GM18868 (cell line): ENCODE data around the gene USF2.
"Not testable (repeated sequence)": the region's sequence is repeated elsewhere in the genome, so short reads cannot be mapped to it uniquely, and the experiment has no call there.

Experiments
- ATAC-seq: cut with Tn5 transposase; IDR thresholded peaks from one replicate; pipeline ENCODE4 v1.9.1; 2021; ENCODE audit warnings: mild to moderate bottlenecking, moderate library complexity; ENCODE audit not compliant: unreplicated experiment

USF2 gene

GRCh38 chr19:35268536-35269437, at the start of gene USF2:
TSS of gene USF2 (plus strand) at chr19:35268962. CDS start at chr19:35269102, 140 bp downstream.
- ATAC-seq = peak; percentile 30

- ATAC-seq = no peak
These were observed 49.8 kb upstream of the USF2 start for GRCh38 chr19:35219008-35219407.

- no peak for ATAC-seq
These were observed 48.3 kb upstream of the USF2 start for GRCh38 chr19:35220315-35220921.

GRCh38 chr19:35220973-35221590, 47.7 kb upstream of the USF2 start:
- not testable (repeated sequence) for ATAC-seq

GRCh38 chr19:35222373-35223015, 46.3 kb upstream of the USF2 start:
- no peak for ATAC-seq

GRCh38 chr19:35223084-35223790, 45.5 kb upstream of the USF2 start:
- ATAC-seq = no peak

- ATAC-seq = no peak
These were observed 44.8 kb upstream of the USF2 start for GRCh38 chr19:35223862-35224505.

- ATAC-seq = no peak
These were observed 43.8 kb upstream of the USF2 start for GRCh38 chr19:35224681-35225571.

- ATAC-seq = no peak
These were observed 42.8 kb upstream of the USF2 start for GRCh38 chr19:35225951-35226350.

- no peak for ATAC-seq
These were observed 42.0 kb upstream of the USF2 start for GRCh38 chr19:35226748-35227147.

GRCh38 chr19:35228177-35228930, 40.4 kb upstream of the USF2 start, which contains the start of gene FAM187B:
TSS of gene FAM187B (minus strand) at chr19:35228739. CDS start at chr19:35228680, 59 bp downstream.
- no peak for ATAC-seq

- no peak for ATAC-seq
These were observed 39.2 kb upstream of the USF2 start for GRCh38 chr19:35229601-35230000.

GRCh38 chr19:35231956-35232645, 36.7 kb upstream of the USF2 start:
- ATAC-seq = no peak

- ATAC-seq = no peak
These were observed 35.9 kb upstream of the USF2 start for GRCh38 chr19:35232912-35233311.

GRCh38 chr19:35236638-35237400, 31.9 kb upstream of the USF2 start:
- no peak for ATAC-seq

GRCh38 chr19:35239597-35239996, 29.2 kb upstream of the USF2 start:
- not testable (repeated sequence) for ATAC-seq

- no peak for ATAC-seq
These were observed 28.4 kb upstream of the USF2 start for GRCh38 chr19:35240327-35240726.
